Breast epithelium (tissue), 3 donors: ENCODE measurements around the gene VWA5A.

Source experiments
- POLR2A ChIP-seq: fragments of 450-650 bp; IDR thresholded peaks from one replicate; pipeline ENCODE4 v1.6.1; 2016; ENCODE audit warnings: antibody characterized with exemption, mild to moderate bottlenecking, moderate library complexity
- POLR2AphosphoS5 ChIP-seq, 3 donors: sonication (generic); formaldehyde crosslinking; IDR thresholded peaks; one replicate each; pipeline ENCODE4 v1.6.1; 2017; ENCODE audit warnings: antibody characterized with exemption in 3 of 3
- TF ChIP-seq, protein P1 (sequence below), 3 donors: fragments of 450-650 bp; IDR thresholded peaks; one replicate each; pipeline ENCODE4 v1.5.1; 2016 to 2017; ENCODE audit warnings: antibody characterized with exemption in 3 of 3, mild to moderate bottlenecking in 3 of 3, moderate library complexity in 3 of 3

DNA sequence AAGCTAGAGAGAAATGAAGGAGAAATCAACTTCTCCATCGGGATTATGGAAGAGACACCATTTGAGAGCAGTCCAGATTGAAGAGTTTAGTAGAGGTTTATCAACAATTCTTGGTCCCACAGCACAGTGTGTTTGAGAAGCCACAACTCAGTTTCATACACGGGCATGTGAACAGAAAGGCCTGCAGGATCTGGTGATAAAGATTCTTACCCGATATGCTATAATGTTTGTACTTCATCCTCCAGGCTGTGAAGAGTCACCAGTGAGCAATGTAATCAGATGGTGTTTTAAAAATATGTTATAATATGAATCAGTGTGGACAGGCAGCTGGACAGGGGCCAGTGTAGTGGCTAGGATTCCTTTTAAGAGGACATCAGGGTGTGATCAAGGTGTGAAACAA lies 29.7 kb upstream of the VWA5A start:
- TF ChIP-seq, protein P1, sequence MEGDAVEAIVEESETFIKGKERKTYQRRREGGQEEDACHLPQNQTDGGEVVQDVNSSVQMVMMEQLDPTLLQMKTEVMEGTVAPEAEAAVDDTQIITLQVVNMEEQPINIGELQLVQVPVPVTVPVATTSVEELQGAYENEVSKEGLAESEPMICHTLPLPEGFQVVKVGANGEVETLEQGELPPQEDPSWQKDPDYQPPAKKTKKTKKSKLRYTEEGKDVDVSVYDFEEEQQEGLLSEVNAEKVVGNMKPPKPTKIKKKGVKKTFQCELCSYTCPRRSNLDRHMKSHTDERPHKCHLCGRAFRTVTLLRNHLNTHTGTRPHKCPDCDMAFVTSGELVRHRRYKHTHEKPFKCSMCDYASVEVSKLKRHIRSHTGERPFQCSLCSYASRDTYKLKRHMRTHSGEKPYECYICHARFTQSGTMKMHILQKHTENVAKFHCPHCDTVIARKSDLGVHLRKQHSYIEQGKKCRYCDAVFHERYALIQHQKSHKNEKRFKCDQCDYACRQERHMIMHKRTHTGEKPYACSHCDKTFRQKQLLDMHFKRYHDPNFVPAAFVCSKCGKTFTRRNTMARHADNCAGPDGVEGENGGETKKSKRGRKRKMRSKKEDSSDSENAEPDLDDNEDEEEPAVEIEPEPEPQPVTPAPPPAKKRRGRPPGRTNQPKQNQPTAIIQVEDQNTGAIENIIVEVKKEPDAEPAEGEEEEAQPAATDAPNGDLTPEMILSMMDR (IDR thresholded peaks at IDR 0.05): no peak
- TF ChIP-seq POLR2AphosphoS5 (IDR thresholded peaks at IDR 0.05) (no peak), POLR2A (no peak)
